NCI-H2107 treated with DMSO at 0.1 percent for 48 hours (cell line): Measurements from ENCODE around the gene BCAR3.

ENCODE experiments used
- DNase-seq: peaks from one replicate; lab custom pipeline; 2025; ENCODE audit not compliant: unreplicated experiment; lab: John Stamatoyannopoulos, UW

Gene BCAR3

DNA sequence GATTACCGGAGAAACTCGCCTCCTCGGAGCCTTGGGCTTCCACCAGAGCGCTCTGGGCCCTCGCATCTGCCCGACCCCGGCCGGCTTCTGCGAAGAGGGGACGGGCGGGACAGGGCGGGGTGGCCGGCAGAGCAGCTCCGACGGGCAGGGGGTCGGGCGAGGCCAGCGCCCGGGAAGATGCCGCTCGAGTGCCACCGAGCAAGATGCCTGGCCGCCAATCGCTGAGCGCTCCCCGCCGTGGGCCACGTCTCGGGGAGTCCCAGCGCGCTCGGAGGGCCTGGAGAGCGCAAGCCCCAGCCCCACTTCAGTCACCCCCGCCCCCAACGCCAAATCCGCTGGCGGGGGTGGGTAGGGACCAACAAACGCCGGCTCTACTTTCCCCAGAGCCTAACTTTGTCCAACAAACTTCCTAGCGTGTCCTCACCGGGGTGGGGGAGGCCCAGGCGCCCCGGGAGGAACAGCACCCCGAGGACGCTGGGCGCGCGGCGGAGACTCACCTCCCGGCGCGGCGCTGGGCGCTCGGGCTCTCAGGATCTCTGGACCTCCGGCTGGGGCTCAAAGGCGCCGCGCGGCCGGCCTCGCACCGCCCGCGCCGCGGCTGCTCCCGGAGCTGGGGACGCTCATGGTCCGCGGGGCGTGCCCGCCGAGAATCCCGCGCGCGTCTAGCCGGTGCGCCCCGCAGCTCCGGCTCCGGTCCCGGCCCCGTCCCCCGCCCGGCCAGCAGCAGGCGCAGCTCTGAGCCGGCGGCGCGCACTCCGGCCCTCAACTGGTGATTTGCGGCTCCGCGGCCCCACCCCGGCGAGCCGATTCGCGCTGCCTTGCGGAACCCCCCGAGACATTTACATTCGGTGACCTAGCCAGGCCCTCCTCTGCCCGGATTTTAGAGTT, at the start of gene BCAR3:
Gene BCAR3 (minus strand): TSS at position 737 of the 888 bp plus-strand sequence. CDS start 6,907 bp downstream, outside the sequence.
- no peak for DNase-seq

DNA sequence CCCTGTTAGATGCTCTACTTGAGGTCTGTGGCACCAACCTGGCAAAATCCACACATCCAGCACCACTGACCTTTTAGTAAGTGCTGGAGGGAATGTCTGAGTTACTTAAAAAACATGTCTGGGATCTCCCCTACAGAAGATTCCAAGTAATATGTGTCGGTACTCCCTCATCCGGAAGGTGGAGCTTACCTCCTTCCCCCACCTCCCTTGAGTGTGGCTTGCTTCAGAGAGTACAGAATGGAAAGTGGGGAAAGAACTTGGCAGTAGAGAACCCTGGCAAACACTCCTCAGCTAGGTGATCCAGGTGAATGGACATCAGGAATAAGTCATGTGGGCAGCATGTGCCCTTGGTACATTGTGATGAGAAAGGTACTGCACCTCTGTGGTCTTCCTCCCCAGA, 49.0 kb upstream of the BCAR3 start:
- DNase-seq = no peak

DNA sequence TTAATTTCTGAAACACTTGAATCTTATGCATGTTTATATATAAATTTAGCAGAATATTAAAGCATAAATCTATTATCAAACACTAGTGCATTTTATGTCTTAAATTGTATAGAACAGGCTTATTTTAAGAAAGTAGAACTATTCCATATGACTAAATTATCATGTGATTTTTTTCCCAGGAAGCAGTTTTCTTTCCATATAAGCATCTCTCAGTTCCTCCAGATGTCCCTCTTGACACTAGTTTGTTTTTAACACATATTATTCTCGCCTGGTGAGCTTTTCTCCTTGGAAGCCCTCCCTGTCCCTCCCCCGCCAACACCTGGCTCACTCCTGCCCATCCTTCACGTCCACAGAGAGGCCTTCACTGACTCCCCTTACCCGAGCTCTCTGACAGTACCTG, 48.3 kb upstream of the BCAR3 start:
- DNase-seq = no peak

DNA sequence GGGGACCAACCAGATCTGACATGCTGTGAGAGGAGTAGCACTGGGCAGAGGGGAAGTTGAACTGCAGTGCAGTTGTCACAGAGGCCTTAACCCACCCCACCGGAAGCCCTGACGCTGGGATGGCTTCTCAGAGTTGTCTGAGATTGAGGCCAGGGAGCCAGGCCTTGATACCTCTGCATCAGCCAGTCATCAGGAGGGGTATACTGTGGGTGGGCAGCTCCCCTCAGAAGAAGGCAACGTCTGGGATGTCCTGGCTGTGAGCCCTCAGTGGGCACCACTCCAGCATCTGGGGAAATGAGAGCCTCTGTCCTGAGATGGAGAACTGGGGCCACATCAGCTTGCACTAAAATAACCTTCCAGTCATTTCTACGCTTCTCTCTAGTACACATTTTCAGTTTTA, 47.9 kb upstream of the BCAR3 start:
- DNase-seq = no peak

DNA sequence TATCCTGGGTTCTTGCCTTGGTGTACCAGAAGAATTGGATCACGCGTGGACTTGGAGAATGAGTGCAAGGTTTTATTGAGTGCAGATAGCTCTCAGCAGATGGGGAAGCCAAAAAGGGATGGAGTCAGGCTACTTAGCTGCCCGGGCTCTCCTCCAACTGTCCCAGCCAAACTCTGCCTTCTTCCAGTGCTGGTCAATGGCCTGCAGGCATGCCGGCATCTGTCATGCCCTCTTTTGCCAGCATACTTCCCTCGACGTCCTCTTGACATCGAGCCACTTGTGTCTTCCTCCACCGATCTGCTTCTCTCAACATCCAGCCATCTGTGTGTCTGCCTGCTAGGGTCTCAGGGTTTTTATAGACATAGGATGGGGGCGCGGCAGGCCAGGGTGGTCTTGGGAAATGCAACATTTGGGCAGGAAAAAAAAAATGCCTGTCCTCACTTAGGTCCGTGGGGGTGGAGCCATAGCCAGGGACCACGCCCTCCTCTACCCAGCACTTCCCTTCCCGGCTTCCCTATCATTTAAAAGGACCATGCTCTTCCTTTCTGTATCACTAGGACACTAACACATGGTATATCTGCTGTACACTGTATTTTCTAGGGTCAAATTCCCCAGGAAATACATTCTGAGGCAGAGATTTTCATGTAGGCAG, 47.0 kb upstream of the BCAR3 start:
- DNase-seq = no peak

DNA sequence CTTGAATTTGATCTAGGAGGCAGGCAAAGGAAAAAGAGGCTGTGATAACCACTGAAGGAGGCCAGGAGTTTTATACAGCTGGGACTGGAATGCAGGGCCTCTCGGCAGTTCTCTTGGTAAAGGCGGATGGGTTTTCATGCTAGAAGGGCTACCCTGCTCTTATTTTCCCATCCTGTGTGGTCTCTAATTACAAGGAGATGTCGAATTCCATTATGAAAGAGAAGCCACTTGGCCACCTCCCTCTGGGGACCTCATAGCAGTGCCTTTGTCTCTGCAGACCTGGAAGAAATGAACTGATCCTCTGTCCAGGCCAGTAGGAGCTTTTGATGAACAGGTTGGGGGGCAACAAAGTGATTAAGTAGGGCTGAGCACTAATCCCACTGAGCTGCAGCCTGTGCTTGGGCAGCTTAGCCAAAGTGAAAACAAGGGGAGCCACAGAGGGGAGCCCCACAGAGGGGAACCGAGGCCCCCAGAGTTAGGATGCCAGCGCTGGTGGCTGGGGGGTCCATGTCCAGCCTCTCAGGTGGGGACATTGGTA, 42.2 kb upstream of the BCAR3 start:
- peak; percentile 33 for DNase-seq

DNA sequence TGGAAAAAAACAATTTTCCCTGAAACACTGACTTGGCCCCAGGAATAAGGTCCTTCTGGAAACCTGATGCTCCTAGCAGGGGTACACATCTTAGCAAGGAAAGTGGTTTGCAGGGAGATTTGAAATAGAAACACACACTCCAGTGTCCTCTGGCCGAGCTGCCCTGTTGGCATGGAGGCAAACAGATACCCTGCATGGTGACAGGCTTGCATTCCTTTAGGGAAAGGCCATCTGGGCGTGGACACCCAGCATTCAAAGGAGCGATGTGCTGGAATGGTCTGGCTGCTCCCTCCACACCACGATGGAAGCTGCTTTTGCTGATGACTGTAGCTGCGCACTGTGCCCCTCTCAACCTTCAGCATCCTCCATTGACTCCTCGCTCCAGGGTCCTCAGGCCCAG, 41.5 kb upstream of the BCAR3 start:
- DNase-seq = no peak

DNA sequence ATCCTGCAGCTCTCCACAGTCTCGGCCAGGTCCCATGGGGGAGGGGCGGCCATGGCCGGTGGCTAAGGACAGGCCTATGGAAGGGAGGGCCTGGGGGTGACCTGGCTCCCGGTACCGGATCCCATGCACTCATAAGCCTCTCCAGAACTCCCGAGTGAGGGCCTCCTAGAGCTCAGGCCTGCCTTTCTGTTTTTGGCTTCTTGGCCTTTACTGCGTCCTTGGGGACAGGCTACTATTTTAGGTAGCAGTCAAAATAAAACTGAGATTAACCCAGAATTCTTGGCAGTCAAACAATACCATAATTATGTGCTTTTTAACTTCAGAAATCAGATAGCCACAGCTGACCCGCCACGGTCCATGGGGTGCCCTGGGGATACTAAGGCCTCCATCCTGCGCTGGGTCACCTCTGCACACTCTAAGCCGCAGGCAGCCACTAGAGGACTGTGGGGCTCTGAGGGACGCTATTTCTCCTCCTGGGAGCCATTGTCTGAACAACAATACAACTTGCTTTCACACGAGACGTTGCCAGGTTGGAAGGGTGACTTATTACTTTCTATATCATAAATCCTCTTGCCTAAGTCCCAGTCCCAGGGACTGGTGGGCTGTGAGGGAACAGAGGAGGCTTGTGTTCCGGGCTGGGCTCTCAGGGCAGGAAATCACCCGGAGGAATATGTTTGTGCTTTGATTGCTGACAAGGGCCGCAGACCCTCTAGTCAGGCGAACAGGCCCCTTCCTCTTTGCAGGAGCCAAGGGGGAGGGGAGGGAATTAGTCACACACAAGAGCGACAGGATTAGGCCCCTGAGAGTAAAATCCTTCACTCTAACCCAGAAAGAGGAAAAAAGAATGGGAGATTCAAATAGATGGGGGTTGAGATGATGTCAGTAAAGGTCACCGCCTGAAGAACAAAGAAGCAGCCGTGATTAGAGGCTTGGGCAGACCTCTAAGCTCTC, 40.7 kb upstream of the BCAR3 start:
- DNase-seq = peak; percentile 35

DNA sequence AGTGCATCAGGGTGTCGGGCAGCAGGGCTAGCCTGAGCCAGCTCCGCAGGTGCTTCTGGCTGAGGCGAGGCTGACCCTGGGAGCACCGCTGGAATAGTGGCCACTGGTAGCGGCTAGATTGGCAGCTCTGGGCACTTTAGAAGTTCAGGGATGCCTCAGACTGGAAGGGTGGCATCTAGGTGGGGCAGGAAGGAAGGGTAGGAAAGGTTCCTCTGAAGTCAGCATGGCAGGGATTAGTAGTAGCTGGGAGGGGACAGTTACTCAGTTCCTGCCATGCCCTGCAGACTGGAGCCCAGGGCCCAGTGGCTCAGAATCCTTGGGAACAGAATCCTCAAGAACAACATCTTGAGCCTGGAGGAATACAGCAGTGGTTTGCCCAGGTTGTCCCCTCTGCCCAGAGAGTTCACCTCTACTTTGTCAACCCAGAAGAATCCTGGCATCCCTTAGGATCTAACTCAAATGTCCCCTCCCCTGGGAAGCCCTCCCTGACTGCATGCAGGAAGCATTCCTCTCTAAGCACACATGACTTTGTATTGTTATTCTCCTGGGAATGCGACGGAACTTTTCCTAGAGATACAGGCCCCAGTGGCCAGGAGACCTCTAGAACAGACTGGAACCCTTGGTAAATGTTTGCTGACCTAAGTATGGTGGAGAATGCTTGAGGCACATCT, 39.5 kb upstream of the BCAR3 start:
- no peak for DNase-seq

DNA sequence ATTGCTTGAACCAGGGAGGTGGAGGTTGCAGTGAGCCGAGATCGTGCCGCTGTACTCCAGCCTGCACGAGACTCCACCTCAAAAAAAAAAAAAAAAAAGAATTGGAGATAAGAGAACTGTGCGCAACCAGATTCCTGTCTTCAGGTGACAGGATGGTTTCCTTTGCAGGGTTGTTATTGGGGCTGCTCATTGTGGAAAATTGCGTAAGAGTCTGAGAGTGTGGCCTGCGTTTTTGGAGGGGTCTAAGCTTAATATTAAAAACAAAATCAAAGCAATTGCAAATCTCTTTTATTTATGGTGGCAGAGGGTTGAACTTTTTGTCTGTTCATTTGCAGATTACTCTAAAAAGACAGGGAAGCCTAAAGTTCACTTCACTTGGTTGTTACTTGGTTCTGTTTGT, 36.0 kb upstream of the BCAR3 start:
- DNase-seq = no peak

DNA sequence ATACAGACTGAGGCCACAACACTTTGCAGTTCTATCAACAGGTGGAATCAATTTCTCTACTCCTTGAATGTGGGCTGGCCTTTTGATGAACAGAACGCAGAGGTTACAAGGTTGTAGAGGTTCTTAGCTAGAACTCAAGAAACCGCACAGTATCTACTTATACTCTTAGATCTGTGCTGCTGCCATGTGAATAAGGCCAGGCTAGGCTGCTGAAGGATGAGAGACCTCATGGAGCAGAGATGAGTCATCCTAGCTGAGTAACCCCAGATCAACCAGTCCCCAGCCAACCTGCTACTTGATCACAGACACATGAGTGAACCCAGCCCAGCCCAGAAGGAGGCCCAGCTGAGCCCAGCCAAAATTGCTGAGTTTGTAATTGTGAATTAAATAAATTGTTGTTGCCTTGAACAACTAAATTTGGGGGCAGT, 35.3 kb upstream of the BCAR3 start:
- DNase-seq = no peak

DNA sequence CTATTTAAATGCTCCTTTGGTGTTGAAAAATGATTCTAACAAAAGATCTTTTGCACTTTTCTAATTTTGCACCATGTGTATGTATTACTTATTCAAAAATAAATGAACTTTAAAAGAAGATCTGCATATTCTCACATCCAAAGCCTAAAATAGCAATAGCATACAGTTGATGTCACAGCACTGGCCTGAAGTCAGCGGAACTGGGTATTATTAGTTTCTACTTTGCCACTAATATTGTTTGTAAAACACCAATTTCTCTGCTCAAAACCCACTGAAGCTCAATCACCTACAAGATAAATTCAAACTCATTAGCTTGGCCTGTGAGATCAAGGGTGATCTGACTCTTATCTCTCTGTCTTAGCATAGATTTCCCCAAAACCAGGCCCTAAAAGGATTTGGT, 34.5 kb upstream of the BCAR3 start:
- DNase-seq = no peak

DNA sequence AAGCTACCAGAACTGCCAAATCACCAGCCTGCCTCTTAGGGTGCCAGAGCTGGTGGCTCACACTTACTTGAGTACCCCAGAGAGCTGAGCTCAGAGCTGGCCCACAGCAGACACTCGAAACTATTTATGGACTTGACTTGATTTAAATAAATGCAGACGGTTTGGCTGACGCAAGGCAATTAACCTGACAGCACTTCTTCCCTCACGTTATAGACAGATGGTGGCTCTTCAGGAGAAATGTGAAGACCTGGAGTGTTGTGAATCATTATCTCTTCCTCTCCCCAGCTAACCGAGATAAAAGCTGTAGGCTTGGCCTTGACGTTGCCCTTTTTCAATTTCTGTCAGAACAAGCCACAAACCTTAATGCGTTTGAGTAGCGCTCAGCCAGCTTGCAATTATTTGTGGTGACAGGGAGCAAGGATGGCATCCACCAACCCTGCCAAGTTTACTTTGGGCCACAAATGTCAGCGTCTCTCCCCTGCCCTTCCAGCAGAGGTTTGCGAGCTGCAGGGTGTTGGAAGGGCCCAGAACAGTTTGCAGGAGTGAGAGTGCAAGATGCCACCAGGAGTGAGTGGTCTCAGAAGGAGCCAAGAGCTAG, 34.0 kb upstream of the BCAR3 start:
- DNase-seq = peak; percentile 71

DNA sequence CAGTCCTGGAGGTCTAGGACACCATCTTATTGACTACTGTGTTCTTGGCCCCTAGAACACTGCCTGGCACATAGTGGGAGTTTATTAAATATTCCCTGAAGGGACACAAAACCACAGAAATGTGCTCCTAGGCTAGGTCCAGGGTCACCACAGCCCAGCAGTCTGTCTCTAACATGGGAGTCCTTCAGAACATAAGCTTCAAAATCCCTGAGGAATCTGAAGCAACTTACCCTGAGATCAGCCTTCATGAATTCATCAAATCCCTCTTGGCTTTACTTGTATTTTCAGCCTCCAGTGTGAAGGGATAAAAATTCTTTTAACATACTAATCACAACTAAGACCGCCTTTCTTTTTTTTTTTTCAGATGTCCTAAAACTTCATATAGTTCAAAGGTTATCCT, 32.7 kb upstream of the BCAR3 start:
- no peak for DNase-seq

DNA sequence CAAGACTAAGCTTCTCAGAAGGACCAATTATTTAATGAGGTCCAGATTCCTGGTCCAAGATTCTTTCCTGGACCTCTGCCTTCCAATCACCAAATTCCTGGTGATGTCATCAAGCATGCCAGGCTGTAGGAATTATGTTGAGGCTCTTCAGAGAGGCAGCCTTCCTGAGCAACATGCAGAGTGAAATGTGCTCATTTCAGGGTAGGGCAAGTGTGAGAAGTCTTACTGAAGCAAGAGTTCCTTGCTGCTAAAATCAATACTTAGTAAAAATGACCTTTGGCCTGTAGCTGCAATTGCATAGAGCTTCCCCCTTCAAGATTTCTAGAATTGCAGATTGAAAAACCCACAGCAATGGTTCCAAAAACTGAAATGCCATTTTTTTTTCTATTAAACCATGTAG, 31.7 kb upstream of the BCAR3 start:
- no peak for DNase-seq

DNA sequence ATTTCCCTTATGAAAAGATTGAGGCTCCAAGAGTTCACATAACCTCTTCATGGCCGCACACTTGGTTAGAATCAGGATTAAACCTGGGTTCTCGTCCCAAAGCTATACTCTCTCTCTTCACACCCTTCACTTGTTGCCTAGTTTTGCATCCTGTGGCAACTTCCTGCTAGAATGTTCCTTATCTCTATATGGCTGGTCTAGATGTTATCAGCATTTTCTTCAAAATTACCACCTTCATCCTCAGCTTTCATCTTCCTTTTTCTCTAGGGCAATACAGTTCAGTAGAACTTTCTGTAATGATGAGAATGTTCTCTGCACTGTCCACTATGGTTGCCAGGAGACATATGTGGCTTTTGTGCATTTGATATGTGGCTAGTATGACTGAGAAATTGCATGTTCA, 31.1 kb upstream of the BCAR3 start:
- DNase-seq = no peak

DNA sequence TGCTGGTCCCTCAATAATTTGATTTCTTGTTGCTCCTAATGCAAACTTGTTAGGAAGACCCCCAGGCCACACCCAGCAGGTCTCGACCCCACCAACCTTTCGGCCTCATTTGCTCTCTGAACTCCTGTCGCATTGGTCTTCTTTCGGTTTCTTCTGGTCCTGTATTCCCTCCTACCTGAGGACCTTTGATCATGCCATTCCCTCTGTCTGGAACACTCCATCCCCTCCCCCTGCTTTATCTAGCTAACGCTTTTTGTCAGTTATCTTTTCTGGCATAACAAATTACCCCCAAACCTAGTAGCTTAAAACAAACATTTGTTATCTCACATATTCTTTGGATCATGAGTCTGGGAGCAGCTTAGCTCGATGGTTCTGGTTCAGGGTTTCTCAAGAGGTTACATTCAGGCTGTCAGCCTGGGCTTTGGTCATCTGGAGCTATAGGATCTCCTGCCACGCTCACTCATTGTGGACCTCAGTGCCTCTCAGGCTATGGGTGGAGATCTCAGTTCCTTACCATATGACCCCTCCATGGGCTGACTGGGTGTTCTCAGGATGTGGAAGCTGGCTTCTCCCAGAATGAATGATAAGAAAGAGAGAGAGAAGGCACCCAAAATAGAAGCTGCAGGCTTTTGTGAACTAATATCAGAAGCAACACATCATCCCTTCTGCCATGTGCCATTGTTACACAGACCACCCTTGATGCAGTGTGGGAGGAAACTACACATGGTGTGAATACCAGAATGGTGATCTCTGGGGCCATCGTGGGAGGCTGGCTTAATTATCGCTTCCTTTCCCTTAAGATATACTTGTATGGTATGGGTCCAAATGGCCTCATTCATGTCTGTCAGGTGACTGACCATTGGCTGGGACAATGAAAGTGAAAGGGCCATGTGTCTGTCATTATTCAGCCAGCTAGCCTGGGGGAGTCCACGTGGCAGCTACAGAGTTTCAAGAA, 29.1 kb upstream of the BCAR3 start:
- no peak for DNase-seq

DNA sequence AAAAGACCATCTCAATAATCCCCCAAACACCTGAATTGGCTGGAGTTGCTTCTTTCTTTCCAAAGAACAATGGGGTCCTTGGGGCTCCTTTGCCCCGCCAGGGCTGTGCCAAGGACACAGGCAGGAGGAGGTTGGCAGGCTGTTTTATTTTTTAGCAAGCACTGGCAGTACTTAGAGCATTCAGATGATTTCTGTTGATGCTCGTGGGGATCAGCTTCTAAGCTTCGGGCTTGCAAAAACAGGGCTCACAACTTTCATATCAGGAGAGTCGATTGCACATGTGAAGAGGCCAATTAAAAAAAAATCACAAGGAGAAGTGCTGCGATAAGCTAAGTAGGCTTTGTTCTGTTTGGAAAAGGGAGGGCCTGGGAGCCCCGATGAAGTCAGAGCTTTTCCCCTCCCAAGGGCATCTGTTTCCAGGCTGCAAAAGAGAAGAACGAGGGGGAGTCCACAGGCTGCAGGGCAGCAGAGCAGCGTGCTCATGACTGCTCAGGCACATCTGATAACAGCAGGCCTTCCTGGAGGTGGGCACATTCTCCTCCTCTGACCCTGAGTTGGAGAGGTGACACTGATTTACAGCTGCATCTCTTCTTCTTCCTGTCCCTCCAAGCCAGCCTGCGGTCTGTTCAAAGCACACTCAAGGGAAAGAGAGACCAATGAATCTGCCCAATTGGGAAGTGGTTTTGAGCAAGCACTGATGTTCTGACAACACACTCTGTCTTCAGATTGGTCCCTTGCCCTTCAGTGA, 27.3 kb upstream of the BCAR3 start:
- peak; percentile 96 for DNase-seq
